H1 (cell line): ENCODE measurements around the gene PANX1.

Source experiments
- EP300 ChIP-seq, 2 experiments: IDR thresholded peaks; 1 replicate in 1 of 2; 2 replicates in 1 of 2; pipeline ENCODE4 v1.6.1; 2011 to 2012; ENCODE audit warnings: low read depth in 2 of 2, low read length in 2 of 2, mild to moderate bottlenecking in 2 of 2, borderline replicate concordance in 1 of 2, inconsistent platforms in 1 of 2, moderate library complexity in 1 of 2
- GTF2F1 ChIP-seq: IDR thresholded peaks from 2 replicates; pipeline ENCODE4 v1.6.1; 2012; ENCODE audit warnings: low read depth, low read length, improper control_type of control experiment, borderline replicate concordance
- POLR2AphosphoS5 ChIP-seq: IDR thresholded peaks from 2 replicates; pipeline ENCODE4 v1.6.1; 2011; ENCODE audit warnings: low read depth, low read length
- TF ChIP-seq, protein P1 (sequence below), 3 experiments: IDR thresholded peaks; 1 replicate in 2 of 3; 2 replicates in 1 of 3; pipeline versions ENCODE4 v1.5.1 to v1.6.1; 2011; ENCODE audit warnings: low read length in 3 of 3, mild to moderate bottlenecking in 3 of 3, inconsistent platforms in 2 of 3, low read depth in 1 of 3, moderate library complexity in 1 of 3; ENCODE audit not compliant: insufficient read depth in 1 of 3; ENCODE audit errors: control extremely low read depth in 1 of 3
- TF ChIP-seq, protein P2 (sequence below): IDR thresholded peaks from 2 replicates; pipeline ENCODE4 v1.6.1; 2012; ENCODE audit warnings: inconsistent platforms

DNA sequence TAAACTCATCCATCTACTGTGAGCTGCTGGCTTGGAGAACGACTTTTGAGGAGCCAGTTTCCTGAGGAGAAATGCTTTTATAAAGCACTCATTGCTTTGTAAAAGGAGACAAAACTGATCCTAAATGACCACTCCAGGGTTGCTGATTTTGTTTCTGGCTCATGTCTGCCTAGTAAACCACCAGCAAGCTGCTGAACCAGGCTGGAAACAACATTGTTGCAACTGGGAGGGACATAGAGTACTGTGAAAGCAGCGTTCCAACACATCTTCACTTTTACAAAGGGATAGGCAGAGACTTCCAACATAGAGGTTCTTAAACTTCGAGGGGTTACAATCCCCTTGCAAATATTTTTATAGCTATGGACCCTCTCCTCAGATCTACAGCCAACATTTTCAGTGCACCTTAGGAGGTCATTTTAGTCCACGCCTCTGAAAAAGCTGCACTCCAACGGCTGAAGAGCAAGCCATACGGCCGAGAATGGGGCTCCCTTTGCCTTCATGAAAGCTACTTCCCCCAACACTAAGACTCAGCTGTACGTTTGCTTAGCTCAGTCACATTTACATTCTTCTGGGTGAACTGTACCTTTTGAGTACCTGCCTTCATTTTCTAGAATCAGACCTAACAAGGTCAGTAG, 54.7 kb downstream of the PANX1 start:
- TF ChIP-seq POLR2AphosphoS5 (no peak; the same call in 1 of the 2 replicates), GTF2F1 (no peak), EP300 (IDR thresholded peaks at IDR 0.05; ENCODE audit: borderline replicate concordance in 1 of 2, low read depth in 2 of 2, low read length in 2 of 2) (no peak)
- TF ChIP-seq, protein P1, sequence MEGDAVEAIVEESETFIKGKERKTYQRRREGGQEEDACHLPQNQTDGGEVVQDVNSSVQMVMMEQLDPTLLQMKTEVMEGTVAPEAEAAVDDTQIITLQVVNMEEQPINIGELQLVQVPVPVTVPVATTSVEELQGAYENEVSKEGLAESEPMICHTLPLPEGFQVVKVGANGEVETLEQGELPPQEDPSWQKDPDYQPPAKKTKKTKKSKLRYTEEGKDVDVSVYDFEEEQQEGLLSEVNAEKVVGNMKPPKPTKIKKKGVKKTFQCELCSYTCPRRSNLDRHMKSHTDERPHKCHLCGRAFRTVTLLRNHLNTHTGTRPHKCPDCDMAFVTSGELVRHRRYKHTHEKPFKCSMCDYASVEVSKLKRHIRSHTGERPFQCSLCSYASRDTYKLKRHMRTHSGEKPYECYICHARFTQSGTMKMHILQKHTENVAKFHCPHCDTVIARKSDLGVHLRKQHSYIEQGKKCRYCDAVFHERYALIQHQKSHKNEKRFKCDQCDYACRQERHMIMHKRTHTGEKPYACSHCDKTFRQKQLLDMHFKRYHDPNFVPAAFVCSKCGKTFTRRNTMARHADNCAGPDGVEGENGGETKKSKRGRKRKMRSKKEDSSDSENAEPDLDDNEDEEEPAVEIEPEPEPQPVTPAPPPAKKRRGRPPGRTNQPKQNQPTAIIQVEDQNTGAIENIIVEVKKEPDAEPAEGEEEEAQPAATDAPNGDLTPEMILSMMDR (IDR thresholded peaks at IDR 0.05; ENCODE audit: control extremely low read depth in 1 of 3, insufficient read depth in 1 of 3, low read depth in 1 of 3, low read length in 3 of 3) = no peak
- TF ChIP-seq, protein P2, sequence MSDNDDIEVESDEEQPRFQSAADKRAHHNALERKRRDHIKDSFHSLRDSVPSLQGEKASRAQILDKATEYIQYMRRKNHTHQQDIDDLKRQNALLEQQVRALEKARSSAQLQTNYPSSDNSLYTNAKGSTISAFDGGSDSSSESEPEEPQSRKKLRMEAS = no peak
